H1 (cell line): ENCODE data around the gene BCKDHA. TPM values are rescaled to one million over a fixed set of nuclear protein-coding genes. Genes with fewer than 3 reads are reported as not detected.
A peak's percentile ranks its signal among the peaks of the same experiment; 100 is the strongest.

ENCODE experiments used
- ASH2L ChIP-seq: fragments of 200-600, 300-600 bp; sonication (generic); IDR thresholded peaks from one replicate; pipeline ENCODE4 v1.7.1; 2017; ENCODE audit warnings: low read length
- CBX5 ChIP-seq: fragments of 300-800, 300-1000 bp; sonication (generic); IDR thresholded peaks from 2 replicates; pipeline ENCODE4 v1.7.1; 2016; ENCODE audit warnings: antibody characterized with exemption, low read length, low read depth
- CEBPB ChIP-seq: IDR thresholded peaks from 2 replicates; pipeline ENCODE4 v1.6.1; 2012; ENCODE audit warnings: low read depth, low read length
- CTBP2 ChIP-seq: IDR thresholded peaks from 2 replicates; pipeline ENCODE4 v1.7.0; 2011; ENCODE audit warnings: borderline replicate concordance, mild to moderate bottlenecking, moderate library complexity, mixed read lengths, low read length; ENCODE audit not compliant: insufficient read depth, insufficient read length
- EP300 ChIP-seq, 2 experiments: IDR thresholded peaks; 1 replicate in 1 of 2; 2 replicates in 1 of 2; pipeline ENCODE4 v1.6.1; 2011 to 2012; ENCODE audit warnings: low read depth in 2 of 2, low read length in 2 of 2, mild to moderate bottlenecking in 2 of 2, borderline replicate concordance in 1 of 2, inconsistent platforms in 1 of 2, moderate library complexity in 1 of 2
- NRF1 ChIP-seq: IDR thresholded peaks from 2 replicates; pipeline ENCODE4 v1.6.1; 2011; ENCODE audit warnings: mild to moderate bottlenecking, low read depth, low read length, improper control_type of control experiment
- RFX5 ChIP-seq: IDR thresholded peaks from 2 replicates; pipeline ENCODE4 v1.6.1; 2011; ENCODE audit warnings: low read depth, low read length, improper control_type of control experiment, borderline replicate concordance
- SIRT6 ChIP-seq: IDR thresholded peaks from one replicate; pipeline ENCODE4 v1.7.1; 2012; ENCODE audit warnings: low read length, inconsistent platforms
- ZNF274 ChIP-seq: IDR thresholded peaks from 2 replicates; pipeline ENCODE4 v1.7.0; 2012; ENCODE audit warnings: low read length, borderline replicate concordance; ENCODE audit errors: extremely low read depth
- polyA plus RNA-seq, 7 experiments: library from polyadenylated mRNA; depleted of rRNA in 3 of 7; stranded (reverse) in 5 of 7; unstranded in 2 of 7; fragments of >200 nt in 5 of 7; fragments of 200-250 nt in 2 of 7; gene quantifications; 1 replicate in 5 of 7; 2 replicates in 1 of 7; 4 replicates in 1 of 7; pipeline versions ENCODE4 v1.2.1 to v1.2.3, GENCODE V29; 2011 to 2013; ENCODE audit warnings: missing spikeins in 2 of 7, mixed read lengths in 2 of 7
- total RNA-seq: library from RNA; stranded (reverse); fragmentation: NEBNext Ultra II Directional; extraction: Animal tissue kit (Norgen Biotek cat#: 25700); gene quantifications from 2 replicates; pipeline ENCODE4 v1.2.1, GENCODE V29; 2021
- TF ChIP-seq, protein P1 (sequence below): fragments of 300-600 bp; sonication (generic); IDR thresholded peaks from 2 replicates; pipeline ENCODE4 v1.7.1; 2012; ENCODE audit warnings: low read length, moderate library complexity, mild to moderate bottlenecking, inconsistent platforms; ENCODE audit not compliant: insufficient replicate concordance

The BCKDHA gene
- total and polyA plus RNA-seq, 2 of the 8 experiments (the other 6 are each of a cell fraction or from before 2014, with no cell fraction given), result 14.2 to 69.6 TPM

DNA sequence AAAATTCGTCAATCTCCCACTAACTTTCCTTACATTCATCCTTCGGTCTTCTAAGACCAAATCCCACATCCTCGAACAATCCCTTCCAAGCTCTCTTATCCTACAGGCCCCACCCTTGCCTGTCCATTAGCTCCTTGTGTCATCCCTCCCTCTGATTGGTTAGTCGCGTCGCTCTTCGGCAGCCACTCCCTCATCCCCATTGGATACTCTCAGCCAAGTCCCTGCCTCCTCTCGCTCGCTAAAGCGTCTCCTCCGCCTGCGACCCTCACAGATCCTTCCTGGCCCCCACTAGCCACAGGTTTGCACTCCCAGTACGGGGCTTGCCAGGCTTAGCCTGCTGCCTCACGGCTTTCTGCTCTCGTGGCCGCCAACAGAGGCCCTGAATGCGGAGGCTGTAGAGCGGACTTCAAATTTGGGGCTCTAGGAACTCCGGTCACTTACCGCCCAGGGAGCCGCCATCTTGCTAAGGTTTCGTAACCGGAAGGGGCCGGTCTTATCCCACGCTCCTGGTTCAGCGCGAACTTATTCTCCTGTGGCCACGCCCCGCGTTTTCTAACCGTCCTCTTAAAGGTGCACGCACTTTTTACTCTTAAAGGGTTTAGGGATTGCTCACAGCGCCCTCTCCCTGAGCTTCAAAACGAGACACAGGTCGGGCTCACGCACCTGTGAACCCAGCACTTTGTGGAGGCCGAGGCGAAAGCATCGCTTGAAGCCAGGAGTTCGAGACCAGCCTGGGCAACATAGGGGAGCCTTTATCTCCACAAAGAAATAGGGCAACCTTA is 42.0 kb downstream of the BCKDHA start, which contains the start of gene DMAC2 (continued):
- TF ChIP-seq, protein P1, sequence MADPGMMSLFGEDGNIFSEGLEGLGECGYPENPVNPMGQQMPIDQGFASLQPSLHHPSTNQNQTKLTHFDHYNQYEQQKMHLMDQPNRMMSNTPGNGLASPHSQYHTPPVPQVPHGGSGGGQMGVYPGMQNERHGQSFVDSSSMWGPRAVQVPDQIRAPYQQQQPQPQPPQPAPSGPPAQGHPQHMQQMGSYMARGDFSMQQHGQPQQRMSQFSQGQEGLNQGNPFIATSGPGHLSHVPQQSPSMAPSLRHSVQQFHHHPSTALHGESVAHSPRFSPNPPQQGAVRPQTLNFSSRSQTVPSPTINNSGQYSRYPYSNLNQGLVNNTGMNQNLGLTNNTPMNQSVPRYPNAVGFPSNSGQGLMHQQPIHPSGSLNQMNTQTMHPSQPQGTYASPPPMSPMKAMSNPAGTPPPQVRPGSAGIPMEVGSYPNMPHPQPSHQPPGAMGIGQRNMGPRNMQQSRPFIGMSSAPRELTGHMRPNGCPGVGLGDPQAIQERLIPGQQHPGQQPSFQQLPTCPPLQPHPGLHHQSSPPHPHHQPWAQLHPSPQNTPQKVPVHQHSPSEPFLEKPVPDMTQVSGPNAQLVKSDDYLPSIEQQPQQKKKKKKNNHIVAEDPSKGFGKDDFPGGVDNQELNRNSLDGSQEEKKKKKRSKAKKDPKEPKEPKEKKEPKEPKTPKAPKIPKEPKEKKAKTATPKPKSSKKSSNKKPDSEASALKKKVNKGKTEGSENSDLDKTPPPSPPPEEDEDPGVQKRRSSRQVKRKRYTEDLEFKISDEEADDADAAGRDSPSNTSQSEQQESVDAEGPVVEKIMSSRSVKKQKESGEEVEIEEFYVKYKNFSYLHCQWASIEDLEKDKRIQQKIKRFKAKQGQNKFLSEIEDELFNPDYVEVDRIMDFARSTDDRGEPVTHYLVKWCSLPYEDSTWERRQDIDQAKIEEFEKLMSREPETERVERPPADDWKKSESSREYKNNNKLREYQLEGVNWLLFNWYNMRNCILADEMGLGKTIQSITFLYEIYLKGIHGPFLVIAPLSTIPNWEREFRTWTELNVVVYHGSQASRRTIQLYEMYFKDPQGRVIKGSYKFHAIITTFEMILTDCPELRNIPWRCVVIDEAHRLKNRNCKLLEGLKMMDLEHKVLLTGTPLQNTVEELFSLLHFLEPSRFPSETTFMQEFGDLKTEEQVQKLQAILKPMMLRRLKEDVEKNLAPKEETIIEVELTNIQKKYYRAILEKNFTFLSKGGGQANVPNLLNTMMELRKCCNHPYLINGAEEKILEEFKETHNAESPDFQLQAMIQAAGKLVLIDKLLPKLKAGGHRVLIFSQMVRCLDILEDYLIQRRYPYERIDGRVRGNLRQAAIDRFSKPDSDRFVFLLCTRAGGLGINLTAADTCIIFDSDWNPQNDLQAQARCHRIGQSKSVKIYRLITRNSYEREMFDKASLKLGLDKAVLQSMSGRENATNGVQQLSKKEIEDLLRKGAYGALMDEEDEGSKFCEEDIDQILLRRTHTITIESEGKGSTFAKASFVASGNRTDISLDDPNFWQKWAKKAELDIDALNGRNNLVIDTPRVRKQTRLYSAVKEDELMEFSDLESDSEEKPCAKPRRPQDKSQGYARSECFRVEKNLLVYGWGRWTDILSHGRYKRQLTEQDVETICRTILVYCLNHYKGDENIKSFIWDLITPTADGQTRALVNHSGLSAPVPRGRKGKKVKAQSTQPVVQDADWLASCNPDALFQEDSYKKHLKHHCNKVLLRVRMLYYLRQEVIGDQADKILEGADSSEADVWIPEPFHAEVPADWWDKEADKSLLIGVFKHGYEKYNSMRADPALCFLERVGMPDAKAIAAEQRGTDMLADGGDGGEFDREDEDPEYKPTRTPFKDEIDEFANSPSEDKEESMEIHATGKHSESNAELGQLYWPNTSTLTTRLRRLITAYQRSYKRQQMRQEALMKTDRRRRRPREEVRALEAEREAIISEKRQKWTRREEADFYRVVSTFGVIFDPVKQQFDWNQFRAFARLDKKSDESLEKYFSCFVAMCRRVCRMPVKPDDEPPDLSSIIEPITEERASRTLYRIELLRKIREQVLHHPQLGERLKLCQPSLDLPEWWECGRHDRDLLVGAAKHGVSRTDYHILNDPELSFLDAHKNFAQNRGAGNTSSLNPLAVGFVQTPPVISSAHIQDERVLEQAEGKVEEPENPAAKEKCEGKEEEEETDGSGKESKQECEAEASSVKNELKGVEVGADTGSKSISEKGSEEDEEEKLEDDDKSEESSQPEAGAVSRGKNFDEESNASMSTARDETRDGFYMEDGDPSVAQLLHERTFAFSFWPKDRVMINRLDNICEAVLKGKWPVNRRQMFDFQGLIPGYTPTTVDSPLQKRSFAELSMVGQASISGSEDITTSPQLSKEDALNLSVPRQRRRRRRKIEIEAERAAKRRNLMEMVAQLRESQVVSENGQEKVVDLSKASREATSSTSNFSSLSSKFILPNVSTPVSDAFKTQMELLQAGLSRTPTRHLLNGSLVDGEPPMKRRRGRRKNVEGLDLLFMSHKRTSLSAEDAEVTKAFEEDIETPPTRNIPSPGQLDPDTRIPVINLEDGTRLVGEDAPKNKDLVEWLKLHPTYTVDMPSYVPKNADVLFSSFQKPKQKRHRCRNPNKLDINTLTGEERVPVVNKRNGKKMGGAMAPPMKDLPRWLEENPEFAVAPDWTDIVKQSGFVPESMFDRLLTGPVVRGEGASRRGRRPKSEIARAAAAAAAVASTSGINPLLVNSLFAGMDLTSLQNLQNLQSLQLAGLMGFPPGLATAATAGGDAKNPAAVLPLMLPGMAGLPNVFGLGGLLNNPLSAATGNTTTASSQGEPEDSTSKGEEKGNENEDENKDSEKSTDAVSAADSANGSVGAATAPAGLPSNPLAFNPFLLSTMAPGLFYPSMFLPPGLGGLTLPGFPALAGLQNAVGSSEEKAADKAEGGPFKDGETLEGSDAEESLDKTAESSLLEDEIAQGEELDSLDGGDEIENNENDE, result no peak
- TF ChIP-seq NRF1 (no peak), ZNF274 (no peak), CTBP2 (no peak), CBX5 (no peak), SIRT6 (no peak), CEBPB (peak; percentile 94), ASH2L (peak; percentile 89), RFX5 (no peak), EP300 (IDR thresholded peaks at IDR 0.05; ENCODE audit: borderline replicate concordance in 1 of 2, low read depth in 2 of 2, low read length in 2 of 2) (no peak)
